NOMO-1 (cell line): Measurements from ENCODE around the gene PTN.

ENCODE experiments used
- DNase-seq, 2 experiments: peaks; one replicate each; lab custom pipeline; 2025; ENCODE audit not compliant: unreplicated experiment in 2 of 2; lab: John Stamatoyannopoulos, UW

PTN gene, protein sequence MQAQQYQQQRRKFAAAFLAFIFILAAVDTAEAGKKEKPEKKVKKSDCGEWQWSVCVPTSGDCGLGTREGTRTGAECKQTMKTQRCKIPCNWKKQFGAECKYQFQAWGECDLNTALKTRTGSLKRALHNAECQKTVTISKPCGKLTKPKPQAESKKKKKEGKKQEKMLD

DNA sequence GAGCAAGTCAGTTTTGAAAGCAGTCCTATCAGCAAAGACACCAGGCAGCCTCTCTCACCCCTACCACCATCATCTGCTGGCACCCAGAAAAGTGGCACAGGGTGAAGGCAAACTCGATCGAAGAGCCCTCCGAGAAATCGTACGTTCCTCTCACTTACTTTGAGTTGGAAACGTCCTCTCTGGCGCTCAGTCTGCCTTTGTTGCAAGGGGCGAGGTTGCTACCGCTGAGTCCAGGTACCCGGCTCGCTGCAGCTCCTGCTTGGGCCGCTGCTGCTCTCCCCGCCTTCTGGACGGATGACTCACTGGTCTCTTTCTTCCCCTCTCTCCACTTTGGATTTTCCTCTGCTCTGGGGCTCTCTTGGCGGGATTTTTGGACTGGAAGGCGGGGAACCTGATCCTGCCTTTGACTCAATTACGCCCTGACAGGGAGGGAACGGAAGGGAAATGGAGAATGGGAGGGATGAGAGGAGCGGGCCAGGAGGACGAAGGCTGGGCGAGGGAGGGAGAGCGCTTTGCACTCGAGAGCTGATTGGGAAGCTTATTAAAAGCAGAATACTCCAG, at the start of gene PTN:
PTN (minus strand) TSS at position 453 of the 561 bp plus-strand sequence. CDS start 88,760 bp downstream, outside the sequence.
- no peak for DNase-seq

DNA sequence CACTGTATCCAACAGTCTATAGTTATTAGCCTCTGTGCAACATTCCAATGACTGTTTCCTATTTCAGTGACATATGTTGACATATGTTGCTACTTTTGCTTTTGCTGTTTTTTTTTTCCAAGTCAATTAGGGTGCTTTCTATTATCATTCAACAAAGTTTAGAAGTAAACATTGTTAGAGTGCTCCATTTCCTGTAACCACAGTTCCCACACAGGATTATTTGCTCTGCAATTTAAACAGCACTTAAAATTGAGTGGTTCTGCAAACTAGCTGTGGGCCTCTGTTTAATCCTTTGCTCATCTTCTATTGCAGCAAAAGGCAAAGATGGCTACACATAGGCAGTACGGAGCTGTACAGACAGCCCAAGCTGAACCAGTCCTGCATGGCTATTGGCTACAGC, 46.5 kb upstream of the PTN start:
- no peak for DNase-seq

DNA sequence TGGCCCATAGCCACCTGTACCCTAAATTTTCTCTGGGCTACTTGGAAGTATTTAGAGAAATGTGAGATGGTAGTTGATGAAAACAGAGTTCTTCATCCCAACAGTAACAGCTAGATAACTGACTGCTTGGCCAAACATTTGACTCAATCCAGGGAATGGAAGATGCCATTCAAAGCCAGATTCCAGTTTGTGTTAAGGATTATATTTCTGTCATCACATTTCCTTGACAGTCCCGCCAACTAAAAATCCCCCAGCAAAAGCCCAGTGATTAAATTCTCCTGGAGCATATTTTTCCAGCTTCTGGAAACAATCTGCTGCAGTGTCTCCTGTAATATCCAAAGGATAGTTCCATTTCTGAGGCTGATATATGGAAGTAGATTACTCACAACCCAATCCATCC, 45.4 kb upstream of the PTN start:
- DNase-seq: no peak

DNA sequence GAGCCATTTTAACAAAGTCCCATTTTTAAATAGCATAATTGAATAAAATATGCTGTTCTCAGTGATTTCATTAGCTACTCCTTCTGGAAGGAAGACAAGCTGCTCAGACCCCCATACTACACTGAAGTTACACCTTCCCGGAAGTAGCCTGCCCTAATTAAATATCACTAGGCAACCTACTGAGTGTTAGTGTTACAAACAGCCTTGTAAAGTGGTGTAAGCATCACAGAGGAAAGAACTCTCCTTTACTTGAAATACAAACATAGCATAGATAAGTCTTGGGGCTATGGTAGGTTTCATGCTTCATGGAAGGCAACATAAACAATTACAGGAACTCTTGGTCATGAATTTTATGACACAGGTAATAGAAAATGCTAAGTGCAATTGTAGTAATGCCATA, 43.4 kb upstream of the PTN start:
- no peak for DNase-seq

DNA sequence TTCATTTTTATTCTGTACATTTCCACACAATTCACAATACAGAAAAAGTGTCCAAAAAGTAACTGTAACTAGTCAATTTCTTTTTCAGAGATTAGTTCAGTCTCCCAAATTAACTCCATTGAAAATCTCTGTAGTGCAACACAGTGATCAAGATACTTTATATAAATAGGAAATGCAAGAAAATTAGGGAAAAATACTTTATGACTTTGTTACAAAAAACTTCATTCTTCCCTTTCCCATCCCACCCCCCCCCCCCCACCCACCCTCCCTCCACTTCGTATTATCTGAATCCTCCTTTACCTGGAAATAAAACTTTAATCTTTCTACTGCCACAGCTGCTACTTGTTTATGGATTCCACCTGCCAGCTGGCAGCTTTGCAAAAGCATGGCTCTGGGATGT, 37.5 kb upstream of the PTN start:
- DNase-seq: no peak

DNA sequence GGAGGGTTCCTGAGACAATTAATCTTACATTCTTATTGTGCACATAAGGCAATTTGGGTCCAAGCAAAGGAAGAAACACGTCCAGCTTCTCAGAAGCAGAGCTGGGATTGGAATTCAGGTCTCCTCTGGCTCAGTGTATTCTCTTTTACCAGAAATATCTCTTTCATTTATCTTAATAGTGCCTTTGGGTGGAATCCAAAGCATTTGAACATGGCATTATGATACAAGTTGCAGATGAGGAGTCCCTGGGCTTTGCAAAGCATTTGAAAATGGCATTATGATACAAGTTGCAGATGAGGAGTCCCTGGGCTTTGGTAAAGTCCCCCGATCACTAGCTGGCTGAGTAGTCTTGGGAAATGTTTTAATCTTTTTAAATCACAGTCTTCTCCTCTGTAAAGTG, 30.0 kb upstream of the PTN start:
- no peak for DNase-seq

DNA sequence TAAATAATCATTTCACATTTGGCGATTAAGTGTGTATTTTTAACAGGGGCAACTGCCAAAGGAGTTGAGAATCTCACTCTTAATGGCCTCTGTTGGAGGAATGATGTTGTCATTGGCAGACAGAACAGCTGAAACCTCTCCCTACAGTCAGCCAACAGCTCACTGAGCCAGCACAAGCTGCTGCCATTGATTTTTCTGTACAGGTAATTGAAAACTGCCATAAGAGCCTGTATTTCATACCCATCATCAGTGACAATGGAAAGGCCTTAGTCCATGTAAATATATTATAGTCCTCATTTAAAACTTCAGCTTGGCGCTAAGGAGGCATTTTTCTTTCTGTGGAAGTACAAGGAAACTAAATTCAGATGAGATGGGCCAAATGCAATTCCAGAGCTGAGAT, 28.1 kb upstream of the PTN start:
- DNase-seq: no peak

DNA sequence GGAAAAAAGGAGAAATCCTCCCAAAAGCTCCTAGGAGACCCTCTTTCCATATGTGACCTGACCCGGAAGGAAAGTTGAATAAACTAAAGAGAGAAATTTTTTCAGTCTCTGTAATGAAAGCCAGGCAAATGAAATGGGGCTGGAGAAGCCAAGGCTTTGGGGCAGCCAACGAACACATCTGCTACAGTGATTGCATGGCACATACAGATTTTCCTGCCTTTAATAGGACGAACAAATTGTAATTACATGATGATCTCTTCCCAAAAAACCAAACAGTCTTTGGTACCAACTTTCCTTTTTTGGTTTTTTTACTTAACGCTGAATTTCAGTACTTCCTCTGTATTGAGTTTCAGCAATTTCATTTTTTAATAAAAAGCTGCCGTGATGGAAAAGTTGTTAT, 23.5 kb upstream of the PTN start:
- DNase-seq: no peak

DNA sequence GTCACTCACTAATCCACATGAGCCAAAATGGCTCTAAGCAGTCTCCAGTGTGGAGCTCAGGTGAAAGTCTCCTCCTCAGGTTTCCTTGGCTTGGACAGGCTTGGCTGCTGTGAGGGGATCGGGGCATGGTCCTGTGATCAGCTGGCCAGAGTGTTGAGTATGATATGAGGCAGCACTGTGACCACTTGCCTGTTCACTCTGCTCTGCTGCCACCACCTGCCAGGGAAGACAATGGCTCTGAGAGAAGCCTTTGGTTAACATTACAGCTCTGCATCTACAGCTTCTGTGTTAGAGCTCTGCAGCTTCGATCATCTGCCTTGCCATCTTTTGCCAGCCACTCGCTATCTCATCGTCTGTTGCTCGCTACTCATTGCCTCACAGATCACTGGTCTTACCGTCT, 20.1 kb upstream of the PTN start:
- DNase-seq: no peak

DNA sequence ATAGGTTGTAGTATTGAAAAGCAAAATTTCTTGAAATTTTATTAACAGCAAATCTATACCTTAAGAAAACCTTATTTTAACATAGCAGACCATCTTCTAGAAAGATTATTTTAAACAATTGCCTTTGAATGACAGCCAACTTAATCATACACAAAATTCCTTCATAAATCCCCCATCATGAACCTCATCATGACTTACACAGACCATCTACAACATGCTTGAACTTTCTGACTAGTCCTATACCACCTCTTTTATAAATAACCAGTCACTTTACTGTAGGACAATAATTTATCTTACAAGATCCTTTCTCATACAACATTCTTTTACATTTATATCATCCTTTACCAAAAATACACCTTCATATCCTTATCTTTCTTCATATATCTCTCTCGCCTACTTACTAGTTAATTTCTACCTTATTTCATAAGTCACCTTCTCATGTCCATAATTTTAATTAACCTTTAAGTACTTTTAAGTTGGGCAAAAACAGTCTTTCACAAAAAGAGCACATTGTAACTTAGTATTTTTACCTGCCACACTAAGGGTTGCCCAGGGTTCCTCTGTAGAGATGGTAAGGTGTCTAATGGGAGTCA, 16.6 kb upstream of the PTN start:
- no peak for DNase-seq

DNA sequence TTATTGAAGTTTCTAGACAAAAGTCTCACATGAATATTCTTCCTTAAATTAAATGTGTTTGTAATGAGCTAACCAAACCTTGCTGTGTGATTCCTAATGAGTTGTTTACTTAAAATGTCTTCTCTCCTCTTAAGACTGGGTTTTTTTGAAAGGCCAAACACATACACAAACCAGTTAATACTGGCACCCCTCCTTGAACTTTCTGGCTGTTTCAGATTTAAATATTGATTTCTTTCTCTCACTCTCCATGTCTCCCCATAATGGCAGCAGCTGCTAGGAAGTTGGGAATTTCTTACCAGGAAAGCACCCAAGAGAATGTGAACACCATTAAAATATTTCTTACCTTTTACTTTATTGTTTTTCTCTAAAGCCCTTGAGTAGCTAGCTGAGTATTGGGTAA, 11.4 kb upstream of the PTN start:
- DNase-seq: no peak

DNA sequence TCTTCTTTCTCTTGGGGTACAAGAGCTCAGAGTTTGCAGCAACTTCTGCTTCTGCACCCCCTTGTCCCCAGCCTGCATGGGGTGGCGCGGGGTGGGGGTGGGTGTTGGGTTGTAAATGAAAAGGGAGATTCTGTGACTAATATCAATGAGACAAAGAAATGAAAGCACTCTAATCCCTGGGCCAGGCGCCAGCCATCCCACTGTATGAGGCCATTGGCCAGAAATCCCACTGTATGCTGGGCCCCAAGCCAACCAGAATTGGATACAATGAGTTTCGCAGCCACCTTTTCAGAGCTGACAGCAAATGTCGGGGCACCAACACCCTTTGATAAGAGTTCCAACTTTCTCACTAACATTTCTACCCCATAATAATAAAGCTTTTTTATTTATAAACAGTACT, 10.9 kb upstream of the PTN start:
- DNase-seq: no peak

DNA sequence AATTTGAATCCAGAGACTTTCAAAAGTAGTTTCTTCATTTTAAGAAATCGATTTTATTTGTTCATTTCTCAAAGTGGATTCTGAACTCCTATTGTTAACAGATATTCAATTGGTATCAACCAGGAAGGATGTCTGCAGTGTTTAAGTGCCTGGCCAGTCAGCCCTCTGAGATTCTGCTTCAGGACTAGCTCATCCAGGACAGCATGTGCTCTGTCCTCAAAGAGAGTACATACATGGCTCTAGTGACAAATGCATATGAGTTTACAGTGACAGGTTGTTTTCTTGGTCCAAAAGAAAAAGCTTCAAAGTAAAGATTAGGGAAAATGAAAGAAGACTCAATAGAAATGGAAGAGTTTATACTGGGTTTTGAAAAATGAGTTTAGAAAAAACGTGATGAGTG, 8.4 kb upstream of the PTN start:
- DNase-seq: no peak

DNA sequence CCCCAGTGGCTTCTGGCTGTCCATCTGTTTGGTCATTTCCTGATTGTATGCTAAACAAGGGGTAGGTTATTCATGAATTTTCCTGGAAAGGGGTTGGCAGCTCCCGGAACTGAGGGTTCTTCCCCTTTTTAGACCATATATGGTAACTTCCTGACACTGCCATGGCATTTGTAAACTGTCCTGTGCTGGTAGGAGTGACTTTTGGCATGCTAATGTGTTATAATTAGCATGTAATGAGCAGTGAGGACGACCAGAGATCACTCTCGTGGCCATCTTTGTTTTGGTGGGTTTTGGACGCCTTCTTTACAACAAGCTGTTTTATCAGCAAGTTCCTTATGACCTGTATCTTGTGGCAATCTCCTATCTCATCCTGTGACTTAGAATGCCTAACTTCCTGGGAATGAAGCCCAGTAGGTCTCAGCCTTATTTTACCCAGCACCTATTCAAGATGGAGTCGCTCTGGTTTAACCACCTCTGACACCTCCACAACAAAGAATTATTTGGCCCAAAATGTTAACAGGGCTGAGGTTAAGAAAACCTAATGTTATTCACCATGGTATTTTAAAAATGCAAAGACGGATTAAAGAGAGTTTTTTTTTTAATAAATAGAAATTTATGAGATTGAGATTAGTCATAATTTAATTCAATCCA, 2.4 kb upstream of the PTN start:
- DNase-seq: no peak

DNA sequence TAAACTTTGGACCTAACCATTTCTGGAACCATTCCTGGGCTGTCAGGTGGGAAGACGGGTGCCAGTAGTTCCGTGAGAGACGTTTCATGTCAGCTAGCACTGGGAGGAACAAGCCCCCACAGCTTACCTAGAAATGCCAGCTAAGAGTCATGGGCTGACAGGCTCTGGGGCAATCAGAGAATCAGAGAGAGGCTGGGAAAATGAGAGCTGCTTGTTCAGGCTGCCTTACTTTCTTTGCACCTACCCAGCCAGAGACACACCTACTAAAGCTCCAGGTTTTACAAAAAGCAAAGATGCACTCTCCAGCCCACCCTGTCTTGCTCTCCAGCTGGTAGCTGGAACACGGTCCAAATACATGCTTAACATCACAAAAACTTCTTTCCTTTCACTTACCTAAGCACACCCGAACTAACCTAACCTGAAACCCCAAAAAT, 688 bp downstream of the PTN start:
- no peak for DNase-seq

DNA sequence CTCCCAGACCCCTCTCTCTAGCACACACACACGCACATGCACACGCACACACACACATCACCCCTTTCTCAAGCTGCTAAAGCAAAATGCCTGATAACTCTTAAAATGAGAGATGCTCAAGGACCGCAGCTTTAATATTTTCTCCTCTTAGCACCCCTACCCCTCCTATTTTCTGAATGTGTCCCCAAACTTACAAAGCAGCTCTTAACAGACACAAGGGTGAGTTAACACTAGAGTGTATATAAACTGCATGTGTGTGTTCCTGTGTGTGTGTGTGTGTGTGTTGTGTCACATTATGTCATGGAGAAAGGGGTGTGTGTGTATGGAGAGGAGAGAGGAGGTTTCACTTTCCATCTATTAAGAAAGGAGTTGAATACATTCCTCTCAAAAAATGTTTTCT, 1.3 kb downstream of the PTN start:
- no peak for DNase-seq

DNA sequence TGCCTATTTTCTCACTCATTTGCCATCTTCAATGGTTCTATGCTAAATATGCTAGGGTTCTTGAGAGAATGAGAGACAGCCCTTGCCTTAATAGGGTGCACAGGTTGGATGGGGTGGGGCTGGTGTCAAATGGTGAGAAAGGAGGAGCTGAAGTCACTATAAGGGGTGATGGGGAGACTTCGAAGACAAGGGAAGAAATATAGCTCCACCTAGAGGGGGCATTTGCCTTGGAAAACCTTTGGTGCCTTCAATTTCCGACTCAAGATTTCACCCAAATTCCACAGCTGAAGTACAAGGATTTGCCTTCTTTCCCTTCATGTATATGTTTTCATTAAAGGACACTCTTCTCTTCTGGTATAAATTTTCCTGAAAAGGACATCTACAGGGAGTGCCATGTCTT, 5.6 kb downstream of the PTN start:
- no peak for DNase-seq

DNA sequence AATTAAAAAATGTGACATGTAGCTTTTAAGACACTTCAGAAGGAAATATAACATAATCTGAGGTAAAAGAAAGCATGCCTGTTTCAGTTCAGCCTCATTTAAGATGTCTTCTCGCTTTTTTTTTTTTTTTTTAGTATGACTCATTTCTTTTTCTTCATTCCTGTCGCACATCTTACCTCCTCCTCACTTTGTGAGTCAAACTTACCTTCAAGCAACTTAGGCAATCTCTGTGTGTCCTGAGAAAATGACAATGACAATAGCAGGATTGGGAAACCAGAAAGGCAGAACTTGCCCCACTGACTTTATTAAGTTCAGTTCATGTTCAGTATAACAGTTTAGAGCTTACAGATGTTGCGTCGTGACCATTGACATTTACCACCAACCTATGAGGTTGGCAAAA, 7.7 kb downstream of the PTN start:
- no peak for DNase-seq

DNA sequence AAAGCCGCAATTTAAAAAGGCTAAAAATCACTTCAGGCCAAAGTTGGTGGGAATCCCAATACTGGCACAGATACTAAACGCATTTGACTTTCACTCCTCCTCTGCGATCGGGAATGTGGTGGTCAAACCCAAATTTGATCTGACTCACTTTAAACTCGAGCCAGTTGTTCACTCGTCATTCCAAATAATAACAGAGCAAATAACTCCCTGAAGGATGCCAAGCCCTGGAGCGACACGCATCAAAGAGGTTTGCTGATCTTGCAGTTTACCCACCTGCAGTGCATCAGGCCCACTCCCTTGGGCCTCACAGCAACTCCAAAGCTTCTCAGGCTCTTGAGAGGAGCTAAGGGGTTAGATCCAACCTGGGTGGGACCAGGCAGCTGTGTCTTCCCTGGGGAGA, 12.2 kb downstream of the PTN start:
- DNase-seq: no peak

DNA sequence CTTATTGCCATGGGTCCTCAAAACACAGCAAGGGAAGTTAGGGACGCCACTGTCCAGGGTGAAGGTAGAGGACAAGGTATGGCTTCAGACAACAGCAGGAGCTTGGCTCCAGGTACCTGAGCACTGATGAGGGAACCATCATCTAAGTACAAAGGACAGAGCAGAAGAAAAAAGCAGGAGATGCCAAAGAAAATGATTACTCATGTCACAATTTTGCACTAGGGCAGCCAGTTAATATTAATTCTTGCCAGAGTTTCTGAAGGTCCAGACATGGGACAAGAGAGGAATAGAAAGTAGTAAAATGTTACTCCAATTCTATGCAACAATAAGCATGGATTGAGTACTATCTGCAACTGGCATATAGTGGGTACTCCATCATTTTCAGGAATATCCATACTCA, 14.1 kb downstream of the PTN start:
- DNase-seq: no peak

DNA sequence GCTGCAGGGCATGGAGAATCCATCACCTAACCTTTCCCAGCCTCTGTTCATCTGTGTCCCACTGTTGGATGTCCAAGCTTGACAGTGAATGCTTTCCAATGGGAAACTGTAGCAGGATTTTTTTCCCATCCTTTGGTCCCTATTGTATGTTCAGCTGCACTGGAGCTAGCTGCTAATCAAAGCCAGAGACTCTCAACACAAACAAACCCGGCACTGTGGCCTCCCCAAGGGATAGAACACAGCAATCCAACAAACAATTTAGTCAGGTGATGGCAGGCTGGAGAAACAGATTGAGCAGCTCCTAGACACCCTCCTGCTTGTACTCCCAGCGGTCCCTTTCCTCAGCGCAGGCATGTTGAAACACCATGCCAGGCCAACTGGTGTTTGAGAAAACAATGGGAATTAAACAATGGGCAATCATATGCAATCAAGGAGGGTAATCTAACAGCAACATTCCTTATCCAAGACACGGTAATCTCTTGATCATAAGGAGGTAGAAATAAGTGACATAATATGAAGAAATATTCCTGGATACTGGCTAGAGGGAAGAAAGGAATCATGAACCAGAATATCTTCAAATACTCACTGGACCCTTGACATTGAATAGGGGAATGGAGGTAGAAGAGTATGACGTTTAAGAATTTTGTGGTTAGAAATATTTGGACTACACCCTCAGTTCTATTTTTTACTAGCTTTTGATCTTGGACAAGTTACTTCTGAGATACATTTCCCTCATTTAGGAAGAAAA, 15.0 kb downstream of the PTN start:
- DNase-seq: no peak

DNA sequence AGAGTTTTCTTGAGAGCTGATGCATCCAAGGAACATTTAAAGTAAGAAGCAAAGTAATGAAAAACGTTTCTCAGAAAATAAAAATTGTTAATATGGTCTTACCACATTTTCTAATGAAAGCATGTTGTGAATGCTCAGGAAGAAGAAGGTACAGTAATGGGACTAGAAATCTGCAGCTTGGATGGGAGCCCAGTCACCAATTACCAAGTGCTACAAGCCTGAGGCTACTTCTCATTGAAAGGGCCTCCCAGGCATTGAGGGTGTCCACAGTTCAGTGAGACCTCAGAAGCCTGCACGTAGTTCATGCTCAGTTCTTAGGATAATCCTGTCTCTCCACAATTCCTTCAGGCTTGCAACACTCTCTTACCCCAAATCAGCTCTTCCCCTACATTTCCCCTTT, 17.6 kb downstream of the PTN start:
- DNase-seq: no peak
